HG03342 (cell line): ENCODE measurements around the gene VGLL2.

Experiments
- ATAC-seq: cut with Tn5 transposase; IDR thresholded peaks from one replicate; pipeline ENCODE4 v1.9.1; 2021; ENCODE audit warnings: mild to moderate bottlenecking, moderate library complexity; ENCODE audit not compliant: unreplicated experiment

Gene VGLL2

GRCh38 chr6:117309611-117310010 is 44.3 kb downstream of the VGLL2 start:
- no peak for ATAC-seq

GRCh38 chr6:117311310-117311709 is 46.0 kb downstream of the VGLL2 start:
- no peak for ATAC-seq

- no peak for ATAC-seq
These were observed 46.4 kb downstream of the VGLL2 start for GRCh38 chr6:117311726-117312125.

- ATAC-seq, result no peak
These were observed 51.9 kb downstream of the VGLL2 start for GRCh38 chr6:117317261-117317660.
